DOHH2 (cell line): ENCODE measurements around the gene LNP1.

ENCODE experiments used
- H3F3A ChIP-seq: fragments of 200-600 bp; sonication (generic), shearing (Covaris generic); 2 replicates; pipeline ENCODE4 v1.6.0; 2016; ENCODE audit warnings: antibody characterized with exemption, mild to moderate bottlenecking; ENCODE audit not compliant: control insufficient read depth, insufficient read depth
- H3K27ac ChIP-seq: fragments of 200-600 bp; sonication (generic); 2 replicates; pipeline ENCODE4 v1.5.1; 2014; ENCODE audit warnings: low read depth, mild to moderate bottlenecking, low read length, moderate library complexity
- H3K27me3 ChIP-seq: fragments of 200-600 bp; sonication (generic); 2 replicates; pipeline ENCODE4 v1.6.1; 2014; ENCODE audit warnings: mild to moderate bottlenecking, low read length, mixed read lengths; ENCODE audit not compliant: control insufficient read depth
- H3K36me3 ChIP-seq: fragments of 200-600 bp; sonication (generic); 2 replicates; pipeline ENCODE4 v1.6.1; 2014; ENCODE audit warnings: mild to moderate bottlenecking, low read length, moderate library complexity, mixed read lengths; ENCODE audit not compliant: control insufficient read depth
- H3K4me1 ChIP-seq: fragments of 200-600 bp; sonication (generic); 2 replicates; pipeline ENCODE4 v1.6.1; 2014; ENCODE audit warnings: mild to moderate bottlenecking, low read length, mixed read lengths; ENCODE audit not compliant: control insufficient read depth
- H3K4me2 ChIP-seq: fragments of 200-600 bp; sonication (generic); 2 replicates; pipeline ENCODE4 v1.6.0; 2014; ENCODE audit warnings: mild to moderate bottlenecking, low read length, moderate library complexity
- H3K4me3 ChIP-seq: fragments of 200-600 bp; sonication (generic); 2 replicates; pipeline ENCODE4 v1.5.1; 2014; ENCODE audit warnings: mild to moderate bottlenecking, low read length, mixed read lengths
- H3K79me2 ChIP-seq: fragments of 200-600 bp; sonication (generic); 2 replicates; pipeline ENCODE4 v1.6.1; 2014; ENCODE audit warnings: mild to moderate bottlenecking, low read length, mixed read lengths; ENCODE audit not compliant: control insufficient read depth
- H3K9me2 ChIP-seq: fragments of 200-600 bp; sonication (generic); replicated peaks from 2 replicates; pipeline ENCODE4 v1.6.1; 2014; ENCODE audit warnings: mild to moderate bottlenecking, low read length, mixed read lengths; ENCODE audit not compliant: control insufficient read depth
- H3K9me3 ChIP-seq: fragments of 200-600 bp; sonication (generic); 2 replicates; pipeline ENCODE4 v1.6.1; 2014; ENCODE audit warnings: antibody characterized with exemption, low read length, mixed read lengths; ENCODE audit not compliant: control insufficient read depth, insufficient read depth
- H4K20me1 ChIP-seq: fragments of 200-600 bp; sonication (generic); 2 replicates; pipeline ENCODE4 v1.6.0; 2014; ENCODE audit warnings: low read depth, mild to moderate bottlenecking, antibody characterized with exemption, low read length, moderate library complexity; ENCODE audit not compliant: control insufficient read depth, insufficient read depth
- CTCF ChIP-seq: fragments of 200-600 bp; sonication (generic); IDR thresholded peaks from one replicate; pipeline ENCODE4 v1.5.1; 2014; ENCODE audit warnings: antibody characterized with exemption, mild to moderate bottlenecking, low read depth, low read length; ENCODE audit not compliant: poor library complexity, severe bottlenecking
- EZH2phosphoT487 ChIP-seq: fragments of 200-600 bp; sonication (generic); IDR thresholded peaks from 2 replicates; pipeline ENCODE4 v1.6.1; 2017; ENCODE audit warnings: borderline replicate concordance, mild to moderate bottlenecking, antibody characterized with exemption, low read length, moderate library complexity, mixed read lengths

The LNP1 gene

GRCh38 chr3:100370756-100371155, 30.6 kb upstream of the LNP1 start:
- H3F3A ChIP-seq = no peaks in the 10 kb centered on the region
- H3K4me2 ChIP-seq = no peak overlapping the region
- no peak overlapping the region for H3K4me3 ChIP-seq
- H3K9me3 ChIP-seq = no peaks in the 10 kb centered on the region
- TF ChIP-seq CTCF (no peak), EZH2phosphoT487 (no peak)
- H3K27me3 ChIP-seq = no peaks in the 10 kb centered on the region
- no peaks in the 10 kb centered on the region for H3K4me1 ChIP-seq
- H4K20me1 ChIP-seq = no peaks in the 10 kb centered on the region
- no peak overlapping the region for H3K27ac ChIP-seq
- H3K36me3 ChIP-seq = peaks cover 86% of the 10 kb centered on the region
- no peaks in the 10 kb centered on the region for H3K9me2 ChIP-seq
- no peaks in the 10 kb centered on the region; the same call in 1 of the 2 replicates for H3K79me2 ChIP-seq

DNA sequence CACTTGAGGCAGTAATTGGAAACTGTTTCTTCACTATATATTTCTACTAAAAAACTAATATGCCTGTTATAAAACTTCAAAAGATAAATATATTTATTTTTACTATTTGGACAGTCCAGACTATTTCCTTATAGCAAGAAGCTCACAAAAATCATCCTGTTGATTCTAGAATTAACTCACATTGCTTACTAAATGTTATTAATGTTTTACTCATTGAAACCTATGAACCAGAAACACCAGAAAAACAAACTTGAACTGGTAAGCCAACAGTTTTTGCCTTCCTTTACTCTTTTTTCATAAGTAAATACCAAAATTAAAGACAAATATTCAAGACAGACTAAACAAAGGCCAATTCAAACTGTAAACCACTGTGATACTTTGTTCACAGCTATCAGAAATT, 26.8 kb upstream of the LNP1 start:
- Histone ChIP-seq H3F3A (no peaks in the 10 kb centered on the region), H3K9me2 (no peaks in the 10 kb centered on the region), H4K20me1 (no peaks in the 10 kb centered on the region), H3K27me3 (no peaks in the 10 kb centered on the region), H3K27ac (no peak overlapping the region), H3K4me1 (no peaks in the 10 kb centered on the region), H3K36me3 (peaks cover 84% of the 10 kb centered on the region), H3K79me2 (no peaks in the 10 kb centered on the region; the same call in 1 of the 2 replicates), H3K4me3 (no peak overlapping the region), H3K9me3 (no peaks in the 10 kb centered on the region), H3K4me2 (no peak overlapping the region)
- no peak for TF ChIP-seq EZH2phosphoT487
- TF ChIP-seq CTCF = no peak

- H3K4me3 ChIP-seq = no peak overlapping the region
- TF ChIP-seq CTCF (no peak), EZH2phosphoT487 (no peak)
- H3K9me2 ChIP-seq = no peaks in the 10 kb centered on the region
- H3K4me2 ChIP-seq = no peak overlapping the region
- H3K79me2 ChIP-seq = no peaks in the 10 kb centered on the region; the same call in 1 of the 2 replicates
- H3K4me1 ChIP-seq = no peaks in the 10 kb centered on the region
- no peaks in the 10 kb centered on the region for H3K9me3 ChIP-seq
- H3K27me3 ChIP-seq = no peaks in the 10 kb centered on the region
- H3F3A ChIP-seq = no peaks in the 10 kb centered on the region
- H4K20me1 ChIP-seq = no peaks in the 10 kb centered on the region
- H3K36me3 ChIP-seq = peaks cover 88% of the 10 kb centered on the region
- no peak overlapping the region for H3K27ac ChIP-seq
Observed at GRCh38 chr3:100376301-100376700, 25.0 kb upstream of the LNP1 start.
